GM12801 (cell line): ENCODE data around the gene ETV7.

Experiments
- CTCF ChIP-seq: IDR thresholded peaks from one replicate; pipeline ENCODE4 v1.5.1; 2011; ENCODE audit warnings: control low read depth; ENCODE audit not compliant: insufficient read length; ENCODE audit errors: extremely low read depth

Gene ETV7

GRCh38 chr6:36350082-36350481 lies 37.4 kb downstream of the ETV7 start:
- no peak for TF ChIP-seq CTCF

GRCh38 chr6:36349240-36349639 lies 38.2 kb downstream of the ETV7 start:
- no peak for TF ChIP-seq CTCF

- TF ChIP-seq CTCF = no peak
Measured at GRCh38 chr6:36347621-36348020, 39.8 kb downstream of the ETV7 start.

- no peak for TF ChIP-seq CTCF
Measured at GRCh38 chr6:36346486-36347273, 40.8 kb downstream of the ETV7 start.

- TF ChIP-seq CTCF = no peak
Measured at GRCh38 chr6:36345681-36346466, 41.6 kb downstream of the ETV7 start.

GRCh38 chr6:36343109-36343680 lies 44.3 kb downstream of the ETV7 start:
- TF ChIP-seq CTCF = no peak
